ENCODE results near the gene GGA2.

DNA sequence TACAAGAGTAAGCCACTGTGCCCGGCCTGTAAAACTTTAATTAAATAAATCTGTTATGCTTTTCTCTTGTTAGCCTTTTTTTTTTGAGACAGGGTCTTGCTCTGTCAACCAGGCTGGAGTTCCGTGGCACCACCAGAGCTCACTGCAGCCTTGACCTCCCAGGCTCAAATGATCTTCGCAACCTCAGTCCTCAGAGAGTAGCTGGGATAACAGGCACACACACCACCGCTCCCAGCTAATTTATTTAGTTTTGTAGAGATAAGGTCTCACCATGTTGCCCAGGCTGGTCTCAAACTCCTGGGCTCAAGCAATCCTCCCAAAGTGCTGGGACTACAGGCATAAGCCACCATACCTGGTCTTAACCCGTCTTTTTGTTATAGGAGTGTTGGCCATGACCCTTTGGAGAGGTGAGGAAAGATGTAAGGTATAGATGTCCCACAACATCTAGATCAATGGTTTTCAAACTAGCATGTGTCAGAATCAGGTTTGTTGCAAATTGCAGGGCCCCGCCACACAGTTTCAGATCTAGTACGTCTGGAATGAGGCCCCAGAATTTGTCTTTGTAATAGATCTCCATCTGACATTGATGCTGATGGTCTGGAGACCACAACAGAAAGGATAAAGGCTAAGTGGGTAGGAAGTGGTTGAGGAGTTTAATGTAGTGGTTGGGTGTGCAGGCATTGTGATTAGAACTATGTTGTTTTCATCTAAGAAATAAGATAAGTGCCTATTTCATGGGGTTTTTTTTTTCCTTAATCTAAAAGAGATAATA lies 4.3 kb upstream of the GGA2 start:
- TF ChIP-seq, protein P1, sequence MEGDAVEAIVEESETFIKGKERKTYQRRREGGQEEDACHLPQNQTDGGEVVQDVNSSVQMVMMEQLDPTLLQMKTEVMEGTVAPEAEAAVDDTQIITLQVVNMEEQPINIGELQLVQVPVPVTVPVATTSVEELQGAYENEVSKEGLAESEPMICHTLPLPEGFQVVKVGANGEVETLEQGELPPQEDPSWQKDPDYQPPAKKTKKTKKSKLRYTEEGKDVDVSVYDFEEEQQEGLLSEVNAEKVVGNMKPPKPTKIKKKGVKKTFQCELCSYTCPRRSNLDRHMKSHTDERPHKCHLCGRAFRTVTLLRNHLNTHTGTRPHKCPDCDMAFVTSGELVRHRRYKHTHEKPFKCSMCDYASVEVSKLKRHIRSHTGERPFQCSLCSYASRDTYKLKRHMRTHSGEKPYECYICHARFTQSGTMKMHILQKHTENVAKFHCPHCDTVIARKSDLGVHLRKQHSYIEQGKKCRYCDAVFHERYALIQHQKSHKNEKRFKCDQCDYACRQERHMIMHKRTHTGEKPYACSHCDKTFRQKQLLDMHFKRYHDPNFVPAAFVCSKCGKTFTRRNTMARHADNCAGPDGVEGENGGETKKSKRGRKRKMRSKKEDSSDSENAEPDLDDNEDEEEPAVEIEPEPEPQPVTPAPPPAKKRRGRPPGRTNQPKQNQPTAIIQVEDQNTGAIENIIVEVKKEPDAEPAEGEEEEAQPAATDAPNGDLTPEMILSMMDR (IDR thresholded peaks at IDR 0.05), result no peak
- no peak for TF ChIP-seq POLR2A (IDR thresholded peaks at IDR 0.05)
